ENCODE data around the gene URB1.
"Not testable (repeated sequence)": the region's sequence is repeated elsewhere in the genome, so short reads cannot be mapped to it uniquely, and the experiment has no call there.

The URB1 gene

GRCh38 chr21:32392880-32393676 lies at the start of gene URB1:
TSS of gene URB1 (minus strand) at chr21:32393012. CDS start at chr21:32392910, 102 bp downstream.
- DNase-seq: peak; percentile 47

- DNase-seq: no peak
Observed at GRCh38 chr21:32437729-32438128, 44.9 kb upstream of the URB1 start.

- DNase-seq: not testable (repeated sequence)
Observed at GRCh38 chr21:32432982-32433660, 40.3 kb upstream of the URB1 start.

GRCh38 chr21:32427958-32428623 lies 35.3 kb upstream of the URB1 start:
- no peak for DNase-seq

- no peak for DNase-seq
Observed at GRCh38 chr21:32426592-32427051, 33.8 kb upstream of the URB1 start.

- DNase-seq: no peak
Observed at GRCh38 chr21:32426066-32426465, 33.3 kb upstream of the URB1 start.

- no peak for DNase-seq
Observed at GRCh38 chr21:32425628-32426027, 32.8 kb upstream of the URB1 start.

- no peak for DNase-seq
Observed at GRCh38 chr21:32424674-32425073, 31.9 kb upstream of the URB1 start.

- DNase-seq: no peak
Observed at GRCh38 chr21:32424191-32424535, 31.4 kb upstream of the URB1 start.

- DNase-seq: no peak
Observed at GRCh38 chr21:32423320-32424190, 30.7 kb upstream of the URB1 start.

GRCh38 chr21:32422064-32422463 lies 29.3 kb upstream of the URB1 start:
- DNase-seq: no peak

GRCh38 chr21:32418146-32418545 lies 25.3 kb upstream of the URB1 start:
- no peak for DNase-seq

- no peak for DNase-seq
Observed at GRCh38 chr21:32415451-32416398, 22.9 kb upstream of the URB1 start.

GRCh38 chr21:32414579-32415358 lies 22.0 kb upstream of the URB1 start:
- no peak for DNase-seq

GRCh38 chr21:32413697-32414578 lies 21.1 kb upstream of the URB1 start:
- DNase-seq: no peak

GRCh38 chr21:32413015-32413504 lies 20.2 kb upstream of the URB1 start:
- no peak for DNase-seq

- no peak for DNase-seq
Observed at GRCh38 chr21:32412162-32413014, 19.6 kb upstream of the URB1 start, which contains the start of gene EVA1C. TSS of gene EVA1C (plus strand) at chr21:32412706. CDS start at chr21:32412854, 148 bp downstream.

All from NCI-H2029 treated with DMSO at 0.1 percent for 48 hours (cell line).